Upper lobe of left lung (tissue), 6 donors: ENCODE measurements around the gene RGS7. TPM values are rescaled to one million over a fixed set of nuclear protein-coding genes. Genes with fewer than 3 reads are reported as not detected.

ENCODE experiments used
- ATAC-seq, 2 donors: fragments of 200-7000 bp; cut with Tn5 transposase; one replicate each; pipeline ENCODE4 v1.9.1; 2022; ENCODE audit warnings: mild to moderate bottlenecking in 2 of 2, moderate library complexity in 2 of 2; ENCODE audit not compliant: low FRiP score in 2 of 2
- DNase-seq, 2 donors: peaks; one replicate each; pipeline ENCODE4 v3.0.0-alpha.2; 2019 to 2020
- H3K27ac ChIP-seq, 4 donors: fragments of 200-600 bp; sonication (generic); one replicate each; pipeline ENCODE4 v1.5.1; 2016 to 2019
- H3K27me3 ChIP-seq, 4 donors: fragments of 200-600 bp; sonication (generic); one replicate each; pipeline ENCODE4 v1.5.1; 2017 to 2019
- H3K36me3 ChIP-seq, 4 donors: fragments of 200-600 bp; sonication (generic); one replicate each; pipeline ENCODE4 v1.5.1; 2016 to 2019
- H3K4me1 ChIP-seq, 4 donors: fragments of 200-600 bp; sonication (generic); one replicate each; pipeline ENCODE4 v1.5.1; 2018 to 2019
- H3K4me3 ChIP-seq, 4 donors: fragments of 200-600 bp; sonication (generic); one replicate each; pipeline ENCODE4 v1.5.1; 2017 to 2019; ENCODE audit warnings: mild to moderate bottlenecking in 2 of 4, moderate library complexity in 1 of 4
- H3K9me3 ChIP-seq, 4 donors: fragments of 200-600 bp; sonication (generic); one replicate each; pipeline ENCODE4 v1.5.1; 2018 to 2019
- CTCF ChIP-seq, 6 experiments: fragments of 450-650 bp in 4 of 6; fragments of 200-600 bp in 2 of 6; sonication (generic) in 2 of 6; IDR thresholded peaks; one replicate each; pipeline ENCODE4 v1.5.1; 2016 to 2019; ENCODE audit warnings: antibody characterized with exemption in 6 of 6
- EP300 ChIP-seq, 4 donors: sonication (generic); formaldehyde crosslinking; IDR thresholded peaks; one replicate each; pipeline ENCODE4 v1.5.1; 2017; ENCODE audit warnings: antibody characterized with exemption in 4 of 4, control low read depth in 2 of 4
- POLR2A ChIP-seq, 4 donors: fragments of 450-650 bp; IDR thresholded peaks; one replicate each; pipeline ENCODE4 v1.5.1; 2016 to 2017; ENCODE audit warnings: antibody characterized with exemption in 4 of 4, mild to moderate bottlenecking in 2 of 4
- POLR2AphosphoS5 ChIP-seq, 2 donors: sonication (generic); formaldehyde crosslinking; IDR thresholded peaks; one replicate each; pipeline ENCODE4 v1.5.1; 2017; ENCODE audit warnings: antibody characterized with exemption in 2 of 2
- WGBS, 2 donors: methylation state at CpG; one replicate each; pipeline ENCODE4 v1.1.5; 2017 to 2018; 5-methylcytosine and 5-hydroxymethylcytosine counted together
- total RNA-seq, 6 donors: library from RNA; depleted of rRNA in 4 of 6; stranded (reverse); fragments of >200 nt in 4 of 6; gene quantifications; one replicate each; pipeline versions ENCODE4 v1.1.0 to v1.2.1, GENCODE V29; 2016 to 2021
- donor health status: DM: no; HTN: no; CAD: no; lungs with moderate emphysema.
- donor health status: DM: no; HTN: yes; CAD: no; lungs with severe emphysema.

RGS7 gene
- total RNA-seq, 6 donors from 2014 or later = 0.15 TPM; not detected in 5

GRCh38 chr1:241253471-241253870 is 103.5 kb downstream of the RGS7 start:
- Histone ChIP-seq H3K4me3 (no peak overlapping the region), H3K36me3 (no peaks in the 10 kb centered on the region), H3K4me1 (no peaks in the 10 kb centered on the region), H3K27ac (no peak overlapping the region), H3K27me3 (no peaks in the 10 kb centered on the region), H3K9me3 (no peaks in the 10 kb centered on the region)
- DNase-seq (no peak), ATAC-seq (no peak)
- TF ChIP-seq POLR2A (IDR thresholded peaks at IDR 0.05) (no peak), CTCF (IDR thresholded peaks at IDR 0.05) (no peak), POLR2AphosphoS5 (IDR thresholded peaks at IDR 0.05) (no peak), EP300 (IDR thresholded peaks at IDR 0.05) (no peak)
- 79 to 92% methylated on average over 2 of the region's 2 CpGs for WGBS, 2 donors

- Histone ChIP-seq H3K4me3 (no peak overlapping the region), H3K27ac (no peak overlapping the region), H3K9me3 (no peaks in the 10 kb centered on the region), H3K36me3 (no peaks in the 10 kb centered on the region), H3K27me3 (no peaks in the 10 kb centered on the region), H3K4me1 (no peaks in the 10 kb centered on the region)
- WGBS, 2 donors = 68 to 73% methylated on average over 1 of the region's 1 CpG
- TF ChIP-seq CTCF (IDR thresholded peaks at IDR 0.05) (no peak), POLR2AphosphoS5 (IDR thresholded peaks at IDR 0.05) (no peak), EP300 (IDR thresholded peaks at IDR 0.05) (no peak), POLR2A (IDR thresholded peaks at IDR 0.05) (no peak)
- ATAC-seq = peak in 1 of 2 donors; percentile 57
- peak in 1 of 2 donors; percentile 32 for DNase-seq
These were observed 106.5 kb downstream of the RGS7 start for GRCh38 chr1:241250465-241250864.

- WGBS, 2 donors = 60 to 74% methylated on average over 5 of the region's 5 CpGs
- no peak overlapping the region for H3K27ac ChIP-seq
- H3K4me3 ChIP-seq = no peak overlapping the region
- no peaks in the 10 kb centered on the region for H3K9me3 ChIP-seq
- no peaks in the 10 kb centered on the region for H3K4me1 ChIP-seq
- no peak for DNase-seq
- no peaks in the 10 kb centered on the region for H3K27me3 ChIP-seq
- TF ChIP-seq EP300 (IDR thresholded peaks at IDR 0.05) (no peak), POLR2A (IDR thresholded peaks at IDR 0.05) (no peak), POLR2AphosphoS5 (IDR thresholded peaks at IDR 0.05) (no peak), CTCF (IDR thresholded peaks at IDR 0.05) (no peak)
- H3K36me3 ChIP-seq = no peaks in the 10 kb centered on the region
- ATAC-seq = no peak
These were observed 116.9 kb downstream of the RGS7 start for GRCh38 chr1:241240069-241240468.

GRCh38 chr1:241237873-241238272 is 119.1 kb downstream of the RGS7 start:
- WGBS, 2 donors = 56 to 61% methylated on average over 8 of the region's 8 CpGs
- Histone ChIP-seq H3K4me1 (no peaks in the 10 kb centered on the region), H3K4me3 (no peak overlapping the region), H3K27me3 (no peaks in the 10 kb centered on the region), H3K36me3 (no peaks in the 10 kb centered on the region), H3K9me3 (no peaks in the 10 kb centered on the region), H3K27ac (no peak overlapping the region)
- ATAC-seq = no peak
- TF ChIP-seq POLR2A (IDR thresholded peaks at IDR 0.05) = no peak
- no peak for DNase-seq

GRCh38 chr1:241235256-241235897 is 121.6 kb downstream of the RGS7 start:
- WGBS, 2 donors = 42 to 69% methylated on average over 2 of the region's 2 CpGs
- H3K36me3 ChIP-seq = no peaks in the 10 kb centered on the region
- DNase-seq = no peak
- H3K4me3 ChIP-seq = no peak overlapping the region
- H3K27ac ChIP-seq = no peak overlapping the region
- no peak for ATAC-seq
- TF ChIP-seq POLR2A (IDR thresholded peaks at IDR 0.05) (no peak), CTCF (IDR thresholded peaks at IDR 0.05) (no peak)
- no peaks in the 10 kb centered on the region for H3K27me3 ChIP-seq
- H3K9me3 ChIP-seq = no peaks in the 10 kb centered on the region
- H3K4me1 ChIP-seq = no peaks in the 10 kb centered on the region
